Activated T-cell treated with anti-CD3 and anti-CD28 coated beads, Interleukin-2, amount 50 U/mL, for 4 hours (primary cell): ENCODE results near the gene PTPN6. TPM values are rescaled to one million over a fixed set of nuclear protein-coding genes. Genes with fewer than 3 reads are reported as not detected.

ENCODE experiments used
- ATAC-seq, 2 donors: fragments of 200-7000 bp; cut with Tn5 transposase; one replicate each; pipeline ENCODE4 v1.10.0; 2021
- DNase-seq: peaks from one replicate; pipeline ENCODE4 v3.0.0-alpha.2; 2020
- H3K27me3 Mint-ChIP-seq: one replicate; pipeline ENCODE4 v1.8.0; 2021; ENCODE audit warnings: low read depth, mixed read lengths
- H3K36me3 Mint-ChIP-seq: one replicate; pipeline ENCODE4 v1.8.0; 2022; ENCODE audit warnings: mixed read lengths; ENCODE audit not compliant: insufficient read depth
- H3K4me1 Mint-ChIP-seq: one replicate; pipeline ENCODE4 v1.8.0; 2021; ENCODE audit warnings: low read depth, mixed read lengths
- H3K4me3 Mint-ChIP-seq: one replicate; pipeline ENCODE4 v1.8.0; 2021; ENCODE audit warnings: mild to moderate bottlenecking, moderate library complexity, mixed read lengths
- H3K9me3 Mint-ChIP-seq: one replicate; pipeline ENCODE4 v1.8.0; 2021; ENCODE audit warnings: mixed read lengths
- total RNA-seq, 3 donors: library from RNA; stranded (reverse); gene quantifications; one replicate each; pipeline ENCODE4 v1.2.1, GENCODE V29; 2021

The PTPN6 gene
- total RNA-seq, 3 donors from 2014 or later = 309 to 404 (median 401) TPM

- Mint-ChIP-seq H3K9me3 (no peaks in the 10 kb centered on the region), H3K4me3 (peak overlapping the region; percentile 92), H3K27me3 (no peaks in the 10 kb centered on the region), H3K36me3 (peaks cover 17% of the 10 kb centered on the region), H3K4me1 (peaks cover 32% of the 10 kb centered on the region)
- DNase-seq (no peak), ATAC-seq (no peak)
Observed at GRCh38 chr12:6916426-6917200, 34.5 kb upstream of the PTPN6 start.

DNA sequence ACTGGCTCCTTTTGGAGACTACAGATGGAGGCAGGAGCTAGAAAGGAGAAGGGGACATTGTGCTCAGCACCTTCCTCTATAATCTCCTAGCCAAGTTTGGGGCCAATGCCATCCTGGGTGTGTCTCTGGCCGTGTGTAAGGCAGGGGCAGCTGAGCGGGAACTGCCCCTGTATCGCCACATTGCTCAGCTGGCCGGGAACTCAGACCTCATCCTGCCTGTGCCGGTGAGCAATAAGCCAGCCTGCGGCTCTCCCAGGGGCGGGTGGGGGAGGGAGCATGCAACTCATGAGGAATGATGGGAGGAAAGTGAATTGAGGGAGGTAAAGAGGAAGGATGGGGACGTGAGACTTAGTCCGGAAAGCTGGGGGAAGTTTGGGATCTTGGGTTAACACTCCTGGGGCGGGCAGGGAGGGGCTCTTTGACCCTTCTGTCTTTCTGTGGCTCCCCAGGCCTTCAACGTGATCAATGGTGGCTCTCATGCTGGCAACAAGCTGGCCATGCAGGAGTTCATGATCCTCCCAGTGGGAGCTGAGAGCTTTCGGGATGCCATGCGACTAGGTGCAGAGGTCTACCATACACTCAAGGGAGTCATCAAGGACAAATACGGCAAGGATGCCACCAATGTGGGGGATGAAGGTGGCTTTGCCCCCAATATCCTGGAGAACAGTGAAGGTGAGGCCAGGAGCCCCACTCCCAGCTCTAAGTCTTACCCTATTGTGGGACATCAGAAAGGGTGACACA lies 33.5 kb upstream of the PTPN6 start:
- ATAC-seq (no peak), DNase-seq (no peak)
- Mint-ChIP-seq H3K27me3 (no peaks in the 10 kb centered on the region), H3K36me3 (peaks cover 19% of the 10 kb centered on the region), H3K4me3 (no peak overlapping the region), H3K4me1 (peaks cover 30% of the 10 kb centered on the region), H3K9me3 (no peaks in the 10 kb centered on the region)

DNA sequence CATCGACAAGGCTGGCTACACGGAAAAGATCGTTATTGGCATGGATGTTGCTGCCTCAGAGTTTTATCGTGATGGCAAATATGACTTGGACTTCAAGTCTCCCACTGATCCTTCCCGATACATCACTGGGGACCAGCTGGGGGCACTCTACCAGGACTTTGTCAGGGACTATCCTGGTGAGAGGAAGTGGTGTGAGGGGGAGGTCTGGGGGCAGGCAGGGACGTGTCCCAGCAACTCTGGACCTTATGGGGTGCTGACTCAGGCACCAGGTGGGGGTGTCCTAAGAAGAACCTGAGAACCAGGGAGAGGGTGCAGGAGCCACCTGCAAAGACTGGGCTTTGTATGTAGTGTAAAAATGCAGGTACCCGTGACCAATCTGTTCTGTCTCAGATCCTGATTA lies 31.6 kb upstream of the PTPN6 start:
- H3K4me1 Mint-ChIP-seq = peaks cover 29% of the 10 kb centered on the region
- H3K9me3 Mint-ChIP-seq = no peaks in the 10 kb centered on the region
- peaks cover 21% of the 10 kb centered on the region for H3K36me3 Mint-ChIP-seq
- no peaks in the 10 kb centered on the region for H3K27me3 Mint-ChIP-seq
- no peak for DNase-seq
- no peak for ATAC-seq
- no peak overlapping the region for H3K4me3 Mint-ChIP-seq

- Mint-ChIP-seq H3K27me3 (no peaks in the 10 kb centered on the region), H3K9me3 (no peaks in the 10 kb centered on the region), H3K36me3 (peaks cover 18% of the 10 kb centered on the region), H3K4me1 (peaks cover 27% of the 10 kb centered on the region), H3K4me3 (no peak overlapping the region)
- ATAC-seq (no peak), DNase-seq (no peak)
Observed at GRCh38 chr12:6921539-6921938, 29.6 kb upstream of the PTPN6 start.

- Mint-ChIP-seq H3K9me3 (no peaks in the 10 kb centered on the region), H3K27me3 (no peaks in the 10 kb centered on the region), H3K4me1 (peaks cover 31% of the 10 kb centered on the region), H3K4me3 (no peak overlapping the region), H3K36me3 (peaks cover 14% of the 10 kb centered on the region)
- ATAC-seq = no peak
- no peak for DNase-seq
Observed at GRCh38 chr12:6921996-6922946, 28.9 kb upstream of the PTPN6 start.

DNA sequence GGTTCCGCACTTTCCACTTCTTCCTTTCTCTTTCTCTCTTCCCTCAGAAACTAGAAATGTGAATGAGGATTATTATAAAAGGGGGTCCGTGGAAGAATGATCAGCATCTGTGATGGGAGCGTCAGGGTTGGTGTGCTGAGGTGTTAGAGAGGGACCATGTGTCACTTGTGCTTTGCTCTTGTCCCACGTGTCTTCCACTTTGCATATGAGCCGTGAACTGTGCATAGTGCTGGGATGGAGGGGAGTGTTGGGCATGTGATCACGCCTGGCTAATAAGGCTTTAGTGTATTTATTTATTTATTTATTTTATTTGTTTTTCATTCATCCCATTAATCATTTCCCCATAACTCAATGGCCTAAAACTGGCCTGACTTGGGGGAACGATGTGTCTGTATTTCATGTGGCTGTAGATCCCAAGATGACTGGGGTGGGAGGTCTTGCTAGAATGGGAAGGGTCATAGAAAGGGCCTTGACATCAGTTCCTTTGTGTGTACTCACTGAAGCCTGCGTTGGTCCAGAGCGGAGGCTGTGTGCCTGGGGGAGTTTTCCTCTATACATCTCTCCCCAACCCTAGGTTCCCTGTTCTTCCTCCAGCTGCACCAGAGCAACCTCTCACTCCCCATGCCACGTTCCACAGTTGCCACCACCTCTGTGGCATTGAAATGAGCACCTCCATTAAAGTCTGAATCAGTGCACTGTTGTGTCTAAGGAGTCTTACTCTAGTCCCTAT lies 28.0 kb upstream of the PTPN6 start:
- H3K9me3 Mint-ChIP-seq = no peaks in the 10 kb centered on the region
- DNase-seq = no peak
- no peak for ATAC-seq
- H3K27me3 Mint-ChIP-seq = no peaks in the 10 kb centered on the region
- H3K36me3 Mint-ChIP-seq = peaks cover 14% of the 10 kb centered on the region
- H3K4me1 Mint-ChIP-seq = peaks cover 31% of the 10 kb centered on the region
- no peak overlapping the region for H3K4me3 Mint-ChIP-seq

DNA sequence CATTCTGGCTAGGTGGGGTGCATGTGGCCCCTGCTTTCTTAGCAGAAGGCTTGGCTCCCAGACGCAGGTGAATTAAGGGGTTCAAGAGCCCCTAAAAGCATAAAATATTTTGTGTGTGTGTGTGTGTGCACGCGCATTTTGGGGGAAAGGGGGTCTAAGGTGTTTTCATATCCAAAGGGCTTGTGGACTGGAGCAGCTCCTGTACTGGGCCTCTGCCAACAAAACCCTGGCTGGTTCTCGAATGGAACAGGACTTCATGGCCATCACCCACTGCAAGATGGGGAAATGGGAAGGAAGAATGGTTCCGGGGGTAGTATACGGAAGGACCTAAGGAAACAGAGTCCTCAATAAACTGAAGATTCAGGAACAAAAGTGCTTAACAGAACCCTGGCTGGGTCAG lies 27.3 kb upstream of the PTPN6 start:
- DNase-seq (no peak), ATAC-seq (no peak)
- no peak overlapping the region for H3K4me3 Mint-ChIP-seq
- peaks cover 35% of the 10 kb centered on the region for H3K4me1 Mint-ChIP-seq
- H3K36me3 Mint-ChIP-seq = peaks cover 14% of the 10 kb centered on the region
- H3K9me3 Mint-ChIP-seq = no peaks in the 10 kb centered on the region
- H3K27me3 Mint-ChIP-seq = no peaks in the 10 kb centered on the region

DNA sequence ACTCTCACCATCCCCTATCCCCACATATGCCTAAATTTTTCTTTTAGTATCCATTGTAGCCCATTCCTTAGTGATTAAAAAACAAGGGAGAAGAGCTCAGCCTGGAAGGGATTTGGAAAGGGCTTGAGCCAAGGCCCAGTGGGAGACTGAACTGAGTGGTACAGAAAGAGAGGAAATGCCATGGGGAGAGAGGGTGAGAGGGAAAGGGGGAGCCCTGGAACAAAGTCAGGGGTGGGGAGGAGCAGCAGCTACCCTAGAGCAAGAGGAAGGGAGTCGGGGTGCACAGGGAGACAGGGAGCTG lies 26.0 kb upstream of the PTPN6 start:
- ATAC-seq (no peak), DNase-seq (no peak)
- Mint-ChIP-seq H3K4me1 (peaks cover 45% of the 10 kb centered on the region), H3K9me3 (no peaks in the 10 kb centered on the region), H3K27me3 (no peaks in the 10 kb centered on the region), H3K36me3 (peaks cover 4% of the 10 kb centered on the region), H3K4me3 (peak overlapping the region; percentile 53)

GRCh38 chr12:6925540-6926279 lies 25.4 kb upstream of the PTPN6 start:
- Mint-ChIP-seq H3K27me3 (no peaks in the 10 kb centered on the region), H3K9me3 (no peaks in the 10 kb centered on the region), H3K36me3 (peaks cover 4% of the 10 kb centered on the region), H3K4me1 (peaks cover 47% of the 10 kb centered on the region), H3K4me3 (peak overlapping the region; percentile 20)
- DNase-seq (no peak), ATAC-seq (no peak)

DNA sequence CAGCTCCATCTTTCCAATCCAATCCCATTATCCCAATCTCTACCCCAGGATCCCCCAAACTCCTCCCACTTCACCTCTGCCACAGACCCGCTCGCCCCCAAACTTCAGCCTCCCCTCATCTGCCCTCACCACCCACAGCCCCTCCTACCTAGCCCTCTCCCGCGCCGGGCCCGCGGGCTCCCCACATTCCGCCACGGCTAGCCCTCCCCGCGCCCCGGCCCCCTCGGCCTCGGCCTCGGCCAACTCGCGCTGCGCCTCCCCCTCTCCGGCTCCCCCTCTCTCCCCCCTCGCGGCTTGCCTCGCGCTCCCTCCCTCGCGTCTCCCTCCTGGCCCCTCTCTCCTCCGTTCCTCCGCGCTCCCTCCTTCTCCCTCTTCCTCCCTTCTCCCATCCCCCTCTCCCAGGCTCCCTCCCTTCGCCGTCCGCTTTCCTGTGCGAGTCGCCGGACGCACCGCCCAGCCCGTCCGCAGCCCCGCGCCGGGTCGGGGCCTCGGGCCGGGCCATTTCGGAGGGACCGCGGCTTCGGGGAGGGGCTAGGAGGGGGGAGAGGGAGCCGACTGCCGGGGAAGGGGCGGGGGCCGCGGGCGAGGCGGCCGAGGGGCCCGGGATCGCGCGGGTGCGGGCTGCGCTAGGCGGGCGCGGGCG lies 23.7 kb upstream of the PTPN6 start, which contains the start of gene ATN1:
ATN1 (plus strand) TSS at position 581 of the 643 bp plus-strand sequence. CDS start 6,043 bp downstream, outside the sequence.
- Mint-ChIP-seq H3K36me3 (peaks cover 4% of the 10 kb centered on the region), H3K9me3 (no peaks in the 10 kb centered on the region), H3K27me3 (no peaks in the 10 kb centered on the region), H3K4me1 (peaks cover 57% of the 10 kb centered on the region), H3K4me3 (peak within 1 kb of the TSS; percentile 90)
- DNase-seq = peak; percentile 37
- peak; percentile 51 to 54 for ATAC-seq

DNA sequence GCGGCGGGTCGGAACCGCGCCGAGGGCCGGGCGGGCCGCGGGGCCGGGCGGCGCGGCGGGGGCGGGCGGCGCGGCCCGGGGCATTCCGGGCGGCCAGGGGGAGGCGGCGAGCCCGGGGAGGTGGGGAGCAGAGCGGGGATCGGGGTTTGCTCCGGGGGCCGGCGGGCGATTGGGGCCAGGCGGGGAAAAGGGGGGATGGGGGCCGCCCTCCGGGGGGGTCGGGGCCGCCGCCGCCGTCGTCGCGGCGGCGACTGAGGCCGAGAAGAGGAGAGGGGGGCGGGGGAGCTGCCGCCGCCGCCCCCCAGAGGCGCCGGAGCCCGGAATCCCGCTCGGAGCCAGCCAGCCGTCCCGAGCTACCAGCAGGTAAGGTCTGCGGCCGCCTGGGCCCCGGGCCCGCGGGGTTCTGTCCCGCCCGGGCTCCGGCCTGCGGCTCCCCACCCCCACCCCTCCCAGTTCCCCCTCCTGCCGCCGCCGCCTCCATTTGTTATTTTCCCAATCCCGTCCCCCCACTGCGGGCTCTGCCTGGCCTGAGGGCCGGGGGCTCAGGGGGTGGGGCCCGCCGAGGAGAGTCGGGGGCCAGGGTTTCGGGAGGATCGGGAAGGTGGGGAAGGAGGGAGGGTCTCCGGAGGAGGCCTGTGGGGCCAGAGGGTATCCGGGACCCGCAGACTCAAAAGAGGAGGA lies 23.0 kb upstream of the PTPN6 start:
- no peak for DNase-seq
- Mint-ChIP-seq H3K36me3 (no peaks in the 10 kb centered on the region), H3K4me1 (peaks cover 63% of the 10 kb centered on the region), H3K4me3 (peak overlapping the region; percentile 85), H3K27me3 (no peaks in the 10 kb centered on the region), H3K9me3 (no peaks in the 10 kb centered on the region)
- peak; percentile 5 to 10 for ATAC-seq

- no peak for ATAC-seq
- H3K4me1 Mint-ChIP-seq = peaks cover 64% of the 10 kb centered on the region
- H3K9me3 Mint-ChIP-seq = no peaks in the 10 kb centered on the region
- H3K27me3 Mint-ChIP-seq = no peaks in the 10 kb centered on the region
- peak overlapping the region; percentile 85 for H3K4me3 Mint-ChIP-seq
- DNase-seq = no peak
- peaks cover 5% of the 10 kb centered on the region for H3K36me3 Mint-ChIP-seq
Observed at GRCh38 chr12:6928703-6929407, 22.3 kb upstream of the PTPN6 start.
